Measurements from ENCODE around the gene HAUS5.
A peak's percentile ranks its signal among the peaks of the same experiment; 100 is the strongest.

The HAUS5 gene

DNA sequence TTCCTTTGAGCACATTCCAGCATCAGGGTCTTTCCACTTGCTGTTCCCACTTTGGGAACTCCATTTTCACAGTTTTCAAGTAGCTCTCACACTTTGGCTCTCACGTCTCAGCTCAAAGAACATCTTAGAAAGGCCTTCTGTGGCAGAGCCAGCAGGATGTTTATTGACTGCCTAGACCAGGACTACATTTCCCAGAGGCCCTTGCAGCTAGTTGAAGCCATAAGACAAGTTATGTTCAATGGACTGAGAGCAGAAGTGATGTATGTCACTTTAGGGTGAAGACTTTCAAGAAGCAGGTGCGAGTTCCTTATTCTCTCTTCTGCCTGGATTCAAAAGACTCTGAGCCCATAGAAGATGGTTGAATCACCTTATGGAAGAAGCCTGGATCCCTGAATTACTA, 4.3 kb upstream of the HAUS5 start:
- DNase-seq (ENCODE audit: low spot score): no peak

DNA sequence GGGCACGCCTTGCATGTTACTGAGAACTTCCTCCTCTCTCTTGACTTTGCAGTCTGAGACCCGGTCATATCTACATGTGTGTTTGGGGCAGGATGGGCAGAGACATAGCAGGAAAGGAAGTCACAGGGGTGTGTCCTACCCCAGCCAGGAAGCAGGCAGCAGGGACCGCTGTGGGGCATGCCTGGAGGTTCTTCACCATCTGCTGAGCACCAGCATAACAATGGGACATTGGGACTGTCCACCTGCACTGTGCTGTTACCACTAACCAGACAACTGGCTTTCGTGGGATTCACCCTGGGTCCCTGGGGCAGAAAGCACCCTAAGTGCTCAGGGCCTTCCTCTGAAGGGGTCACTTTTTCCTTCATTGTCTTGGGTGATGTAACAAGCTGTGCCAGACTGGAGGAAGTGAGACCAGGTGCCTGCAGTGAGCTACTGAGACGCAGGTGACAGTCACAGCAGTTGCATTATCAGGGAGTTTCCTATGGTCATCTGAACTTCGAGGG, 2.6 kb upstream of the HAUS5 start:
- no peak for DNase-seq (ENCODE audit: low spot score)

DNA sequence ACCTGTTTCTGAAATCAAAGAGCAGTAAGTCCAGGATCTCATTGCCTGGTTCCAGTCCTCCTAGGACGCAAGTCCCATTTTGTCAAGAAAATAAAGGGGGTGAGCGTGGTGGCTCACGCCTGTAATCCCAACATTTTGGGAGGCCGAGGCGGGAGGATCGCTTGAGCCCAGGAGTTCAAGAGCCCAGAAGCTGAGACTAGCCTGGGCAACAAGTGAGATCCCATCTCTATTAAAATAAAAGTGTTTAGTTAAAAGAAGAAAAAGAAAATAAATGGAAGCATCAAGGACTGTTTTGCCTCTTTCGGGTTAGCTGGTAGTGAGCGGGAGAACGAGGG, 344 bp upstream of the HAUS5 start:
- DNase-seq (ENCODE audit: low spot score): peak; percentile 8

DNA sequence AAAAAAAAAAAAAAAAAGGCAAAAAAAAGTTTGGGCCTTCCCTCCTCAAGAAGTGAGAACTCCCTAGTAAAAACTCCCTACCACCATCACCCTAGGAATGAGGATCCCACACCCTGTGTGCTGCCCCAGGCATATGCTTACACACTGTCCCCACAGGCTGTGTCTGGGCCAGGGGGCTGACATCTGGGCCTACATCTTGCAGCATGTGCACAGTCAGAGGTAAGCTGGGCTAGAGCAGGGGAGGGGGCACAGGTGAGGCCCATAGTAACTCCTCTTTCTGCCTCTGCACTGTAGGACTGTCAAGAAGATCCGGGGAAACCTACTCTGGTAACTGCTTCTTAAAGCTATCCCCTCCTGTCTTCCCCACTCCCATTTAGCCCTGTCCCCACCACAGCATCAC, 1.0 kb downstream of the HAUS5 start:
- DNase-seq (ENCODE audit: low spot score): no peak

DNA sequence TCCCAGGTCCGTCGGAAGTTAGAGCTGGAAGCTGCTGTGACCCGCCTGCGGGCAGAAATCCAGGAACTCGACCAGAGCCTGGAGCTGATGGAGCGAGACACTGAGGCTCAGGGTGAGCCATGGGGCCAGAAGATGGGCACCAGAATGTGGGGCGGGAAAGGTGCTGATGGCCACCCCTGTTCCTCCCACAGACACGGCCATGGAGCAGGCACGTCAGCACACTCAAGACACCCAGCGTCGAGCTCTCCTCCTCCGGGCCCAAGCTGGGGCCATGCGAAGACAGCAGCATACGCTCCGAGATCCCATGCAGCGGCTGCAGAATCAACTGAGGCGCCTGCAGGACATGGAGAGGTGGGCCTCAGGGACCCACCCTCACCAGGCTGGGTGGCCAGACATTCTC, 2.5 kb downstream of the HAUS5 start:
- DNase-seq (ENCODE audit: low spot score): no peak

DNA sequence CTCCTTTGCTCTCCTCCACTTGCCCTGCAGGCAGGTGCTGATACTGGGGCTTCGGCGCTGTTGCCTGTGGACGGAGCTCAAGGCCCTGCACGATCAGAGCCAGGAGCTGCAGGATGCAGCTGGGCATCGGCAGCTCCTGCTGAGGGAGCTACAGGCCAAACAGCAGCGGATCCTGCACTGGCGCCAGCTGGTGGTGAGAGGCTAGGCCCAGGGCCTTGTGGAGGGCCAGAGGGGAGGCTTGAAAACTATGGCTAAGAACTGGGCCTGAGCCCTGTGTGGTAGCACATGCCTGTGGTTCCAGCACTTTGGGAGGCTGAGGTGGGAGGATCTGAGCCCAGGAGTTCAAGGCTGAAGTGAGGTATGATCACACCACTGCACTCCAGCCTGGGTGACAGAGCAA, 6.3 kb downstream of the HAUS5 start:
- DNase-seq (ENCODE audit: low spot score): no peak

DNA sequence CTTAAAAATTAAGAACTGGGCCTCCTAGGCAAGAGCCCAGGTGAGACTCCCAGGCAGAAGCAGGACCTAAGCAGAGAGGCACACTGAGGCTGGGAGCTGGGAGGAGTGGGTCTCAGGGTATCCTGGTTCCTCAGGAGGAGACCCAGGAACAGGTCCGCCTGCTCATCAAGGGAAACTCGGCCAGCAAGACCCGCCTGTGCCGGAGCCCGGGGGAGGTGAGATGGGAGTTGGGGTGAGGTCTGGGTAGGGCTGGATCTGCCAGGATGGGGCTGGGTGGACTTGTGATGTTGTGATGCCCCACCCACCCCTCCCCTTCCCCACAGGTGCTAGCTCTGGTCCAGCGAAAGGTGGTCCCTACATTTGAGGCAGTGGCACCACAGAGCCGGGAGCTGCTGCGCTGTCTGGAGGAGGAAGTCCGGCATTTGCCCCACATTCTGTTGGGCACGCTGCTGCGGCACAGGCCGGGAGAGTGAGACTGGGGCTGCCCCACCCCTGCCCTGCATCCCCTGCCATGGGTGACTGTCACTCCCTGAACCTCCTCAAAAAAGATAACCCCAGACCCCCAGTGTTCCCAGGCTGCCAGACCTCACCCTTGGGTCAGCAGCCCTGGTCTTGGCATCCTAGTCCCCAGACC, 6.9 kb downstream of the HAUS5 start:
- no peak for DNase-seq (ENCODE audit: low spot score)

DNA sequence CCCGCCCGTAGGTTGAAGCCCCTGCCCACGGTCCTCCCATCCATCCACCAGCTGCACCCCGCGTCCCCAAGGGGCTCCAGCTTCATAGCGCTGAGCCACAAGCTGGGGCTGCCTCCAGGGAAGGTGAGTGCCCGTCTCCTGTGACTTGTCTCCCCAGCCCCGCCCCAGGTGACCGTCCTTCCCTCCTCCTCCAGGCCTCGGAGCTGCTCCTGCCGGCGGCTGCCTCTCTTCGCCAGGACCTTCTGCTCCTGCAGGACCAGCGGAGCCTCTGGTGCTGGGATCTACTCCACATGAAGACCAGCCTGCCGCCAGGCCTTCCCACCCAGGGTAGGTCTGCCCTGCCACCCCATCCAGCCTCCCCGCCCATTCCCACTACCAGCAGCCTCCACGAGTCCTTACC, 7.5 kb downstream of the HAUS5 start:
- DNase-seq (ENCODE audit: low spot score): no peak

DNA sequence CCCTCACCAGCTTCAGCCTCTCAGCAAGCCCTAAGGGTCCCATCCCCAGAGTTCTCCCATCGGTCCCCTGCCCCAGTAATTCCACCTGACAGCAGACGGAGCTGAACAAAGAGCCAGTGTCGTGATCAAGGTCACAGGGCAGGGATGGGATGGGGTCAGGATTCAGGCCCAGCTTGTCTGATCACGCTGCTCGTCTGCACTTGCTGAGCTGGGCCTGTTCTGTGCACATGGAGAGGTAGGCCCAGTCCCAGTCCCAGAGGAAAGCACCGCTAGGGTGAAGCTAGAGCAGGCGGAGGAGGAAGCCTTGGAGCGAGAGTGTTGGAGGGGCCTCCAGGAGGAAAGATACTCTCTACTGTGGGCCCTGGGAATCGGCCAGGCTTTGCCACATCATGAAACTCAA, 9.2 kb downstream of the HAUS5 start:
- no peak for DNase-seq (ENCODE audit: low spot score)

DNA sequence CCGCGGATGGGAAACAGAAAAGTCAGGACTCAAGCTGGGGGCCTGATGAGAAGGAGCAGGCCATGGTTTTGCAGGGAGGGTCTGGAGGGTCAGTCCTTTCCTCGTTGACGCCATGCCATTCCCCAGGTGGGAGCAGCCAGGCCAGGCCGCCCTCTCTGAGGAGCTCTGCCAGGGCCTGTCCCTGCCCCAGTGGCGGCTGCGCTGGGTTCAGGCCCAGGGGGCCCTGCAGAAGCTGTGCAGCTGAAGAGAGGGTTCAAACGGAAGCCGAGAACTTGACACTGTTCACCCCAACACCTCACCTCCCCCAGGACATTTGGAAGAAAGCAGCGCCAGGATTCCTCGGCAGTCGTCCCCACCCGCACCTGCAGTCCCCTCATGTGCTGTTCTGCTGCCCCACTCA, 10.2 kb downstream of the HAUS5 start:
- no peak for DNase-seq (ENCODE audit: low spot score)

DNA sequence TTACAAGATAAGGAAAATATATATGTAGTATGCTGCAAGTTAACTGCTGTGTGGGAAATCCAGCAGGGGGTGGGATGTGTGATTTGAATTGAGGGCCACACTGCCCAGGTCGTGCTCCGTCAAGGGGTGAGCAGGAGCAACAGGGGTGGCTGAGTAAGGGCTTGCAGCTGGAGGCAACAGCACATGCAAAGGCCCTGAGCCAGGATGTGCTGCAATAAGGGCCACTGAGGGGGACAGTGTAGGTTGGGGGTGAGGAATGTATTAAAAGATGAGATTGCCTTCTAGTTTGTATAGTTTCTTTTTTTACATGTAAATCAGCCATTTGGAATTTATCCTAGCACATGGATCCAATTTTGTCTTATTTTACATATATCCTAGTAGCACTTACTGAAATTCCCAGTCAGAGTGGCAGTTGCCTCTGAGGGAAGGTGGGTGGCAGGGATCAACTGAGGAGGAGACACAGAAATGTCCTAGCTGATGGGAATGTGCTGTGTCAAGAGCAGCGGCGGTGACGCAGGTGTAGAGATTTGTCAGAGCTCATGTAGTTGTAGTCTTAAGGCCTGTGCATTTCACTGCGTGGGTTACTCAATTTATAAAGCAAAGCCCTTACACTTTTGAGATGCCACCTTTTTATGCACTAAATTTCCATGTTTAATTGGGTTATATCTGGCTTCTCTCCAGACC, 10.9 kb downstream of the HAUS5 start:
- no peak for DNase-seq (ENCODE audit: low spot score)

DNA sequence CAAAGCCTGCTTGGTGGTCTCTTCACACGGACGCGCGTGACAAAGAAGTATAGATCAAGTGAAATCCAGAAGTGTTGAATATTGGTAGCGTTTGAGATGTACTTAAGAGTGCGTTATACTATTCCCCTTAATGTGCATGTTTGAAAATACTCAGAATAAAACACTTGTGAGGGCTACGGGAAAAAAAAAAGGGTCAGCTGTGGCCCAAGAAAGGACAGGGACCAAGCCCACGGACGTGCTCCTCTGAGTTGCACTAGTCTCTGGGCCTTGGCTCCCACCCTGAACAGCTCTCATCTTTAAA, 15.7 kb downstream of the HAUS5 start:
- DNase-seq (ENCODE audit: low spot score): no peak

DNA sequence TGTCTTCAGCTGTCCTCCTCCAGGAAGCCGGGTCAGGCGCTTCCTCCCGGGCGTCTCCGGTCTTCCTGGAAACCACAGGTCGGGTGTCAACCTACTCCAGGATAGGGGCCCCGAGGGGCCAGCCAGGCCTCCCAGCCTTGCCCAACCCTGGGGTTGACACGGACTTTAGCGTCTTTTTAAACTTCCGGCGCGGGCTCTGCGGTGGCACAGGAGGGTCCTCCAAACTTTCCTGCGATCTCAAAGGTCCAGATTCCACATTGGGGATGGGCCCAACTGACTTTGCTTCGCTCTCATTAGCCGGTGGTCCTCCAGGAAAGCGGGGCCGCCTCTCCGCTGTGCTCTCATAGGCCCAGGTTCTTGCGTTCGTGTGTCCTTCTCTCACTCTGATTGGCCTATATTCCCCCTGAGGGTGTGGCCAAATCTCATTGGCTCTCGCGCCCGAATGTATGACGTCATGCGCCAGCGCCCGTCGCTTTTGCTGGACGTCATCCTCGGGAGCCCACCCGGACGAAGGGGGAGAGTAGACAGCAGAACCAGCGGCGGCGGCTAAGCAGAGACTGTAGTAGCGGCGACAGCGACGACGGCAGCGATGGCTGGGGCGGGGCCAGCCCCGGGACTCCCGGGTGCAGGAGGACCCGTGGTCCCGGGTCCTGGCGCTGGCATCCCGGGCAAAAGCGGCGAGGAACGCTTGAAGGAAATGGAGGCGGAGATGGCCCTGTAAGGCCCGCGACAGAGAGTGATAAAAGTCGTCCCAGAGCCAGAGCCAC, 16.2 kb downstream of the HAUS5 start, which contains the start of gene RBM42:
Gene RBM42, plus strand, starts transcription at position 472 of the 767 bp plus-strand sequence. Its CDS starts 118 bp downstream, at position 590.
- peak; percentile 98 for DNase-seq (ENCODE audit: low spot score)

DNA sequence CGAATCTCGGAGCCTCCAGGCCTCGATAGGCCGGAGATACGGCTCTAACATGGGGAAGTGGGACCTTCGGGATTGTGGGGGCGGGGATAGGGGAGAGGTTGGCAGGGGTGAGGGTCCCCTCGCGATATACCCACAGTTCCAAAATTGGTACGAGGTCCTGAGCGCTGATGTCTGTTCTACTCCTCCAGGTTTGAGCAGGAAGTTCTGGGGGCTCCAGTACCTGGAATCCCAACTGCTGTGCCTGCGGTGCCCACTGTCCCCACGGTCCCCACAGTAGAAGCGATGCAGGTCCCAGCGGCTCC, 16.7 kb downstream of the HAUS5 start:
- no peak for DNase-seq (ENCODE audit: low spot score)

DNA sequence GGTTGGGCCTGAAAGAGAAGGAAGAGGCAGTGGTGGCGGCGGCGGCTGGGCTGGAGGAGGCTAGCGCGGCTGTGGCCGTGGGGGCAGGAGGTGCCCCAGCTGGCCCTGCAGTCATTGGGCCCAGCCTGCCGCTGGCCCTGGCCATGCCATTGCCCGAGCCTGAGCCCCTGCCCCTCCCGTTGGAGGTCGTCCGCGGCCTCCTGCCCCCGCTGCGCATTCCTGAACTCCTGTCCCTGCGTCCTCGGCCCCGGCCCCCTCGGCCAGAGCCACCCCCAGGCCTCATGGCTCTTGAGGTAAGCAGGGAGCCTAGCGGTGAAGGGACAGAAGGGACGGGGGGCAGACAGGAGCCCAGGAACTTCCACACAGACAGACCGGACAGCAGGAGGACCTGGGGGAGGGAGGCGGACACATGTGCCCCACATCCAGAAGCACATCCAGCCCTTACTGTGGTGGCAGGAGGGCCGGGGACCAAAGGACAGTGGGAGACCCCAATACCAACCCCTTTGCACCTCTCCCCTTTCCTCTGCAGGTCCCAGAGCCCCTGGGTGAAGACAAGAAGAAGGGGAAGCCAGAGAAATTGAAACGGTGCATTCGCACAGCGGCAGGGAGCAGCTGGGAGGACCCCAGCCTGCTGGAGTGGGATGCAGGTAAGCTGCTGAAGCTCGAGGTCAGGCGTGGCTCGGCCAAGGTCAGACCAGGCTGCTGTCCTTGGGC, 21.3 kb downstream of the HAUS5 start:
- DNase-seq (ENCODE audit: low spot score): no peak

DNA sequence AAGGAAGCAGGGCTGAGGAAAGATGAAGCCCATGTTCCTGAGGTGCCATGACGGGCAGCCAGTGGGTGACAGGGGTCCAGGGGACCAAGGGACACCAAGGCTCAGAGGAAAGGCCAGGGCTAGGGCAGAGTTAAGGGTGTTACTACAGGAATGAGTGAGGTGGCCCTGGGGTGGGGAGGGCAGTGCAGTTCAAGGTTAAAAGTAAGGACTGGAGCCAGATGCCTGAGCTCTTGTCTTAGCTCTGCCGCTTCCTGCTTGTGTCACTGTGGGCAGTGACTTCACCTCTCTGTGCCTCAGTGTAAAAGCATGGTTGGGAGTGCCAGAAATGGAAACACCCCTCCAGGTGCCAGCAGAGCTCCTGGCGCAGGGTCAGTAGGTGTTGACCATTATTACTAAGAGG, 24.1 kb downstream of the HAUS5 start:
- DNase-seq (ENCODE audit: low spot score): no peak

DNA sequence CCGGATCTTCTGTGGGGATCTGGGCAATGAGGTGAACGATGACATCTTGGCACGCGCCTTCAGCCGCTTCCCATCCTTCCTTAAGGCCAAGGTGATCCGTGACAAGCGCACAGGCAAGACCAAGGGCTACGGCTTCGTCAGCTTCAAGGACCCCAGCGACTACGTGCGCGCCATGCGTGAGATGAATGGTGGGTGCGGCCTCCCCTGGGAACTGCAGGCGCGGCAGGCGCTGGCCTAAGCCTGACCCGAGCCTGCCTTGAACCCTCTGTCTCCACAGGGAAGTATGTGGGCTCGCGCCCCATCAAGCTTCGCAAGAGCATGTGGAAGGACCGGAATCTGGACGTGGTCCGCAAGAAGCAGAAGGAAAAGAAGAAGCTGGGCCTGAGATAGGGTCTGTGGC, 24.6 kb downstream of the HAUS5 start:
- DNase-seq (ENCODE audit: low spot score): no peak

DNA sequence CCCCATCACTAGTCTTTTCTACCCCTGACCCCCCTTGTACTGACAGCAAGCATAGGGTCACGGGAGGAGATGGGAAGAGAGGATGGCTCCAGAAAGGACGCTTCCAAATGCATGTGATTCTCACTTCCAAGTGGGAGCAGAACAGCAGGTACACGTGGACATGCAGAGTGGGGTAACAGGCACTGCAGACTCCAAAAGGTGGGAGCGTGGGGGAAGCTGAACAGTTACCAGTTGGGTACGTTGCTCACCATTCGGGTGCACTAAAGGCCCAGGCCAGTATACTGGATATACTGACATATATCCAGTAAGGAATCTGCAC, 26.7 kb downstream of the HAUS5 start:
- DNase-seq (ENCODE audit: low spot score): no peak

DNA sequence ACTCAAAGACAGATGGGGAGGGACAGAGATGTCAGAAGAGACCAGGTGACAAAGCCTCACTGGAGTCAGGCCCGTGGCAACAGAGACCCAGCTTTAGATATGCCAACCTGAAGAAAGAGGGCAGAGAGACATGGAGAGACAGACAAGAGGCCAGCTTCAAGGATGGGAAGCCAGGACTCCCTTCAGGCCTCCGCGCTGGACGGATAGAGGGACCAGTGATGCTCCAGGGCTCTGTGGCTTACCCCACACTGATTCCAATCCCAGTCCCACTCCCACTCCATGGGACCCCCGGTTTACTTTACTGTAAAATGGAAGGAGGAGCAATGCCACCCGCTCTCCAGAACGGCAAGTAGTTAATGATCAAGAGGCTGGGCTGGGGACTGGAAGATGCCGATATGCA, 27.3 kb downstream of the HAUS5 start:
- no peak for DNase-seq (ENCODE audit: low spot score)

DNA sequence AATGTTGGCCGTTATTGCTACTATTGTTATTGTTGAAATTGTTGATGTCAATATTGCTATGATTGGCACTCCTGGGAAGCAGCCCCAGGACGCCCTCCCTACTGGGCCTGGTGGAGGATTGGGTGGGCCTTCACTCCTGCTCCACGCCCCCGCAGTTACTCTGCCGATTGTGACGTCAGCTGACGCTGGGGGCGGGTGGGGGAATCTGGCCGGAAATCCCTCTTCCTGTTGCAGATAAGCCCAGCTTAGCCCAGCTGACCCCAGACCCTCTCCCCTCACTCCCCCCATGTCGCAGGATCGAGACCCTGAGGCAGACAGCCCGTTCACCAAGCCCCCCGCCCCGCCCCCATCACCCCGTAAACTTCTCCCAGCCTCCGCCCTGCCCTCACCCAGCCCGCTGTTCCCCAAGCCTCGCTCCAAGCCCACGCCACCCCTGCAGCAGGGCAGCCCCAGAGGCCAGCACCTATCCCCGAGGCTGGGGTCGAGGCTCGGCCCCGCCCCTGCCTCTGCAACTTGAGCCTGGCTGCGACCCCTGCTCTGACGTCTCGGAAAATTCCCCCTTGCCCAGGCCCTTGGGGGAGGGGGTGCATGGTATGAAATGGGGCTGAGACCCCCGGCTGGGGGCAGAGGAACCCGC, 29.1 kb downstream of the HAUS5 start, which contains the start of gene ETV2:
Gene ETV2, plus strand, starts transcription at position 231 of the 637 bp plus-strand sequence. CDS start 716 bp downstream, outside the sequence.
- no peak for DNase-seq (ENCODE audit: low spot score)

DNA sequence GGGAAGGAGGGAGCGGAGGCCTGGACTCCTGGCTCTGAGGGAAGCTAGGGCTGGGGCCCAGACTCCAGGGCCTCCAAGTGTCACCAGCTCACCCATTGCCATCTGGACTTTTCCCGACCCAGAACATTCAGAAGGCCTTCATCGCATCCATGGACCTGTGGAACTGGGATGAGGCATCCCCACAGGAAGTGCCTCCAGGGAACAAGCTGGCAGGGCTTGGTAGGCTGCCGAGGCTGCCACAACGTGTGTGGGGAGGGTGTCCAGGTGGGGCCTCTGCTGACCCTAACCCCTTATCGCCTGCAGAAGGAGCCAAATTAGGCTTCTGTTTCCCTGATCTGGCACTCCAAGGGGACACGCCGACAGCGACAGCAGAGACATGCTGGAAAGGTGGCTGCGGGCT, 29.8 kb downstream of the HAUS5 start:
- DNase-seq (ENCODE audit: low spot score): no peak

DNA sequence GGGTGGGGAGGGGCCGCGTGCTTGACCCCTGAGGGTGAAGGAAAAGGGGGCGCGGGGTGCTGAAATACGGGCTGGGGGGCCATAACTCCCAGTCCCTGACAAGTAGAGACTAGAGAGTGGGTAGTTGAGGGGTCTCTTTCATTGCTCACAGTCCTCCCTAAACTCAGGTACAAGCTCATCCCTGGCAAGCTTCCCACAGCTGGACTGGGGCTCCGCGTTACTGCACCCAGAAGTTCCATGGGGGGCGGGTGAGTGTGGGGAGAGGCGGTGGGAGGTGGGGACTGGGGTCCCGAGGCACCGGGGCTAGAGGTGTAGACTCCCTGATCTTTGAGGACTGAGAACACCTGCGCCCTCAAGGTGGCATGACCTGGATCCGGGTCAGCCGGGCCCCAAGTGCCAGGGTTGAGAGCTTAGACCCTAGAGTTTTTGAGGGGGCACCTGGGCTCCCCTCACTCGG, 30.3 kb downstream of the HAUS5 start:
- DNase-seq (ENCODE audit: low spot score): no peak

All from pons (tissue), 1 donor.